Fibroblast of mammary gland (primary cell): ENCODE results near the gene ATF4.
A peak's percentile ranks its signal among the peaks of the same experiment; 100 is the strongest.

ENCODE experiments used
- DNase-seq: peaks from one replicate; pipeline ENCODE4 v3.0.0-alpha.2; 2010; ENCODE audit warnings: low read depth
- H3K4me3 ChIP-seq: 2 replicates; pipeline ENCODE4 v1.5.1; 2011; ENCODE audit warnings: low read depth, mild to moderate bottlenecking, low read length, moderate library complexity; ENCODE audit not compliant: control insufficient read depth
- CTCF ChIP-seq: conservative IDR thresholded peaks from 2 replicates; pipeline ENCODE4 v1.5.1; 2011; ENCODE audit warnings: low read depth, low read length, inconsistent platforms; ENCODE audit not compliant: control insufficient read depth, insufficient read depth

ATF4 gene

GRCh38 chr22:39481054-39481453, 39.3 kb upstream of the ATF4 start:
- TF ChIP-seq CTCF: no peak
- DNase-seq: no peak
- no peak overlapping the region for H3K4me3 ChIP-seq

GRCh38 chr22:39481595-39481994, 38.8 kb upstream of the ATF4 start:
- no peak for DNase-seq
- no peak for TF ChIP-seq CTCF
- no peak overlapping the region for H3K4me3 ChIP-seq

- H3K4me3 ChIP-seq: no peak overlapping the region
- peak; percentile 64 for DNase-seq
- TF ChIP-seq CTCF: no peak
Observed at GRCh38 chr22:39482768-39483167, 37.6 kb upstream of the ATF4 start.

- TF ChIP-seq CTCF: no peak
- DNase-seq: no peak
- H3K4me3 ChIP-seq: no peak overlapping the region
Observed at GRCh38 chr22:39486951-39487825, 33.2 kb upstream of the ATF4 start.

- H3K4me3 ChIP-seq: no peak overlapping the region
- no peak for TF ChIP-seq CTCF
- DNase-seq: no peak
Observed at GRCh38 chr22:39487826-39488520, 32.4 kb upstream of the ATF4 start.

- no peak for DNase-seq
- no peak for TF ChIP-seq CTCF
- H3K4me3 ChIP-seq: no peak overlapping the region
Observed at GRCh38 chr22:39488563-39489083, 31.7 kb upstream of the ATF4 start.
